ENCODE results near the gene DUXA.
A peak's percentile ranks its signal among the peaks of the same experiment; 100 is the strongest.
"Not testable (repeated sequence)": the region's sequence is repeated elsewhere in the genome, so short reads cannot be mapped to it uniquely, and the experiment has no call there.

Gene DUXA

DNA sequence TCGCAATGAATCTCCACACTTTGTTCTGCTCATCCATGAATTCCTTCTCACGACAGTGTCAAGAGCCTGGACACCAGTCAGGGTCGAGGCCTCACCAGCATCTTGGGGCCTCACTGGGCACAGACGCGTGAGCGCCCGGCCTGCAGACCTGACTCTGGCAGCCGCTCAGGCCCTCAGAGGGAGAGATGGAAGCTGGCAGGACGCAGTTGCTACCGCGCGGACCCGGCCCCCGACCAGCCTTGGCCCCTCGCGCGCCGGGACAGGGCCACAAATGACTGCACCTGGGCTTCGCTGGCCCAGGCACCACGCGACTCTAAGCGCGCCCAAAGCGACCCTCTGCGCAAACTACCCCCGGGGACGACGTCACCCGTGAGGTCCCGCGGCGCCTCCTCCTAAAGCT, 48.4 kb downstream of the DUXA start:
- Histone ChIP-seq H3K9me3 (replicated peaks in 1 of 11) (peaks cover 64 to 71% (median 71%) of the 10 kb centered on the region in 11 experiments), H3K4me2 (no peak overlapping the region), H3K27ac (no peak overlapping the region), H3K36me3 (no peaks in the 10 kb centered on the region), H3K4me3 (no peak overlapping the region), H3K9ac (no peak overlapping the region), H4K20me1 (no peaks in the 10 kb centered on the region), H3K4me1 (no peaks in the 10 kb centered on the region), H3K27me3 (no peaks in the 10 kb centered on the region)
- TF ChIP-seq Cebpa-rat (IDR thresholded peaks at IDR 0.05) = no peak

DNA sequence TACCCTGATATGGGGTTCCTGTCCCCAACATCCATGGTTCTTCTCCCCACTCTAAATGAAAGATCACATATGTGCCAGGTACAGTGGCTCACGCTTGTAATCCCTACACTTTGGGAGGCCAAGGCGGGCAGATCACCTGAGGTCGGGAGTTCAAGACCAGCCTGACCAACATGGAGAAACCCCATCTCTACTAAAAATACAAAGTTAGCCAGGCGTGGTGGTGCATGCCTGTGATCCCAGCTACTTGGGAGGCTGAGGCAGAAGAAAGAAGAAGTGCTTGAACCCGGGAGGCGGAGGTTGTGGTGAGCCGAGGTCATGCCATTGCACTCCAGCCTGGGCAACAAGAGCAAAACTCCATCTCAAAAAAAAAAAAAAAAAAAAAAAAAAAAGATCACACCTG, 53.8 kb downstream of the DUXA start:
- peaks cover 90 to 97% (median 97%) of the 10 kb centered on the region in 11 experiments for H3K9me3 ChIP-seq (replicated peaks in 1 of 11)
- H3K4me1 ChIP-seq, H3K27ac ChIP-seq, H3K36me3 ChIP-seq, H3K4me3 ChIP-seq, H4K20me1 ChIP-seq, H3K4me2 ChIP-seq, H3K9ac ChIP-seq, H3K27me3 ChIP-seq: not testable (repeated sequence)

GRCh38 chr19:57111329-57111644, 56.0 kb downstream of the DUXA start:
- Histone ChIP-seq H3K27me3 (no peaks in the 10 kb centered on the region), H3K9me3 (replicated peaks in 1 of 11) (peaks cover 91 to 97% (median 95%) of the 10 kb centered on the region in 11 experiments), H3K4me2 (no peak overlapping the region)

GRCh38 chr19:57110592-57111328, 56.5 kb downstream of the DUXA start:
- Histone ChIP-seq H3K27ac (no peak overlapping the region), H4K20me1 (no peaks in the 10 kb centered on the region), H3K36me3 (no peaks in the 10 kb centered on the region), H3K4me1 (no peaks in the 10 kb centered on the region), H3K9me3 (replicated peaks in 1 of 11) (peaks cover 91 to 97% (median 95%) of the 10 kb centered on the region in 11 experiments), H3K4me3 (no peak overlapping the region; a peak in 3 of 20 replicates), H3K27me3 (no peaks in the 10 kb centered on the region), H3K4me2 (no peak overlapping the region), H3K9ac (no peak overlapping the region)
- no peak for TF ChIP-seq Cebpa-rat (IDR thresholded peaks at IDR 0.05)

More at GRCh38 chr19:57111329-57111644, 56.0 kb downstream of the DUXA start:
- no peaks in the 10 kb centered on the region for H3K4me1 ChIP-seq
- TF ChIP-seq Cebpa-rat (IDR thresholded peaks at IDR 0.05) = no peak
- H3K36me3 ChIP-seq = no peaks in the 10 kb centered on the region
- no peak overlapping the region for H3K27ac ChIP-seq
- no peak overlapping the region for H3K9ac ChIP-seq
- no peak overlapping the region; a peak in 1 of 20 replicates for H3K4me3 ChIP-seq
- no peaks in the 10 kb centered on the region for H4K20me1 ChIP-seq

GRCh38 chr19:57106722-57107235, 60.5 kb downstream of the DUXA start:
- Histone ChIP-seq H3K4me2 (no peak overlapping the region), H3K4me1 (peaks cover 0 to 10% (median 6%) of the 10 kb centered on the region in 10 experiments; a peak in 11 of 20 replicates), H3K9me3 (replicated peaks in 1 of 11) (peaks cover 53 to 67% (median 56%) of the 10 kb centered on the region in 11 experiments), H4K20me1 (no peaks in the 10 kb centered on the region), H3K36me3 (no peaks in the 10 kb centered on the region), H3K27me3 (no peaks in the 10 kb centered on the region), H3K9ac (no peak overlapping the region), H3K4me3 (peak overlapping the region in 1 of 10 experiments; percentile 19; a peak in 1 of 20 replicates), H3K27ac (no peak overlapping the region)
- no peak for TF ChIP-seq Cebpa-rat (IDR thresholded peaks at IDR 0.05)

DNA sequence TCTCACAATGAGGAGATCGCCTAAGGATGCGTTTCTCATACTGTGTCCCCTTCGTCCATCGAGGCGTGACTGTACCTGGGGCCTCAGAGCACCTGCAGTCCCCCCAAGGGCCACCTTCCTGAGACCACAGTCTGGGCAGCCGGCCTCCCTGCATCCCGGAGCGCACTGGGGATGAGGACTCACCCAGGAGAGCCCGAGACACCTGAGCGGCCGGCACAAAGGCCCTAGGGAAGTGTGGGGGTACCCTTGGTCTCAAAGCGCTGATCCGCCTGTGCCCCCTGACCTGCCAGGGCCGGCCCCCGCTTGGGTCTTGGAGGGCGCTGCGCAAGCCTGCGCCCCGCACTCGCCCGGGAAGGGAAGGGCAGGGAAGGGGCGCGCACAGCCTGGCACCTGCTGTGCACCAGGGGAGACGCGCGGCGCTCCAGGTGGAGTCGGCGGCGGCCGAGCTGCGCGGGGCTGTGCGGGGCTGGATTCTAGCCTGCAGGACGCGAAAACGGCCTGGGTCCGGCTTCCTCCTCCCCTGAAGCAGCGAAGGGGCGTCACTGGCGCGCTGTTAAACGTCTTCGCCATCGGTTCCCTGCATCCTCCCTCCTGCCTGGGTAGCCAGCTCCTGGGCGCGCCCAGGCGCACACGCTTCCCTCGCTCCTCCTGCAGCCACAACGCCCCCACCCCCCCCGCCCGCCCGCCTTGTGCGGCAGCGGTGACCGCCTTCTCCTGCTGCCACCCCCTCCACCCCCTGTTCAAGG, 61.1 kb downstream of the DUXA start:
- Histone ChIP-seq H3K4me2 (no peak overlapping the region), H3K27ac (no peak overlapping the region), H4K20me1 (no peaks in the 10 kb centered on the region), H3K27me3 (no peaks in the 10 kb centered on the region), H3K9ac (no peak overlapping the region), H3K4me1 (peaks cover 0 to 10% (median 6%) of the 10 kb centered on the region in 10 experiments; a peak in 11 of 20 replicates), H3K9me3 (replicated peaks in 1 of 11) (peaks cover 47 to 60% (median 50%) of the 10 kb centered on the region in 11 experiments), H3K4me3 (no peak overlapping the region), H3K36me3 (no peaks in the 10 kb centered on the region)
- TF ChIP-seq Cebpa-rat (IDR thresholded peaks at IDR 0.05) = no peak

All from BLaER1 treated with 17β-estradiol and CSF1 and Interleukin-3, amounts not matched to agents 10 nM and 100 nM (cell line).